ENCODE measurements around the gene ADAMTS13.

DNA sequence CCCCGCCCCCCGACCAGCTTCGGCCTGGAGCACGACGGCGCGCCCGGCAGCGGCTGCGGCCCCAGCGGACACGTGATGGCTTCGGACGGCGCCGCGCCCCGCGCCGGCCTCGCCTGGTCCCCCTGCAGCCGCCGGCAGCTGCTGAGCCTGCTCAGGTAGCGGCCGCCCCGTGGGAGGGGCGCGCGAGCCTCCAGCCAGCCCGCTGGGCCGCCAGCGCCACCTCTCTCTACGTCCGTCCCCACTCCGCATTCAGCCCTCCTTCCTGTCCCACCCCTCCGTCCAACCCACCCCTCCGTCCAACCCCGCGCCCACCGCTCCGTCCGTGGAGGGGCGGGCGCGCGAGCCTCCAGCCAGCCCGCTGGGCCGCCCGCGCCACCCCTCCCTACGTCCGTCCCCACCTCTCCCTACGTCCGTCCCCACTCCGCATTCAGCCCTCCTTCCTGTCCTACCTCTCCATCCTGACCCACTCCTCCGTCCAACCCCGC is 6.5 kb downstream of the ADAMTS13 start:
- TF ChIP-seq EZH2 (IDR thresholded peaks at IDR 0.05; ENCODE audit: insufficient read depth, poor library complexity, severe bottlenecking) (no peak), EZH2phosphoT487 (IDR thresholded peaks at IDR 0.05; ENCODE audit: insufficient read depth, low read depth) (no peak)

All from GM23248 (cell line).